Activated naive CD4-positive, alpha-beta T cell treated with anti-CD3 and anti-CD28 coated beads, Interleukin-2, amount 10 ng/mL, durations not matched to agents 7 days and 5 days (primary cell): ENCODE results near the gene ESR2.
"Not testable (repeated sequence)": the region's sequence is repeated elsewhere in the genome, so short reads cannot be mapped to it uniquely, and the experiment has no call there.

Experiments used
- CTCF ChIA-PET: fragments of 350-600 bp; sonication (Branson Sonifier 250); formaldehyde crosslinking; loops from one replicate; lab custom pipeline; 2021; ENCODE audit warnings: antibody characterized with exemption; lab: Charles Lee
- DNase-seq: peaks from one replicate; pipeline ENCODE4 v3.0.0-alpha.2; 2020
- H3K27ac Mint-ChIP-seq: one replicate; pipeline ENCODE4 v1.8.0; 2021; ENCODE audit warnings: mild to moderate bottlenecking, moderate library complexity, mixed read lengths
- H3K27me3 Mint-ChIP-seq: one replicate; pipeline ENCODE4 v1.8.0; 2021; ENCODE audit warnings: mild to moderate bottlenecking, mixed read lengths
- H3K36me3 Mint-ChIP-seq: one replicate; pipeline ENCODE4 v1.8.0; 2021; ENCODE audit warnings: mixed read lengths
- H3K4me1 Mint-ChIP-seq: one replicate; pipeline ENCODE4 v1.8.0; 2021; ENCODE audit warnings: mixed read lengths
- H3K4me3 Mint-ChIP-seq: one replicate; pipeline ENCODE4 v1.8.0; 2021; ENCODE audit warnings: mild to moderate bottlenecking, moderate library complexity, mixed read lengths
- H3K9me3 Mint-ChIP-seq: one replicate; pipeline ENCODE4 v1.8.0; 2021; ENCODE audit warnings: mixed read lengths

Gene ESR2

DNA sequence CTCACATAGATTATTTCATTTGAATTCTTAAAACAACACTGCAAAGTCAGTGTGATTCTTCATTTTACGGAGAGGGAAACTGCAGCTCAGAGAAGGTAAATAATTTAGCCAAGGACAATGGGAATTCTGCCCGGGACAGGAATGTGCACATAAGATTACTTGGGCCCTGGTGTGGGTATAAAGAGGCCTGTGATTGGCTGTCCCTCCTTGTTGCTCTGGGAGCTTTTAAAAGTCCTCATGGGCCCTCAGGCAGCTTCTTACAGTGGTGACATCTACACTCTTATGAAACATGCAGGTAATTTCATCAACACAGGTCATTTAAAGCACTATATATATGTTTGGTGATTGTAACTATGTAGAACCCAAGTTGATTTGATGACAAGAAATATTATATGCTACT is 100.3 kb downstream of the ESR2 start:
- CTCF ChIA-PET: no interaction called here
- Mint-ChIP-seq H3K27me3 (no peaks in the 10 kb centered on the region), H3K9me3 (no peaks in the 10 kb centered on the region), H3K4me3 (no peak overlapping the region), H3K27ac (peak overlapping the region; percentile 16), H3K4me1 (peaks cover 35% of the 10 kb centered on the region), H3K36me3 (peaks cover 72% of the 10 kb centered on the region)
- DNase-seq: no peak

DNA sequence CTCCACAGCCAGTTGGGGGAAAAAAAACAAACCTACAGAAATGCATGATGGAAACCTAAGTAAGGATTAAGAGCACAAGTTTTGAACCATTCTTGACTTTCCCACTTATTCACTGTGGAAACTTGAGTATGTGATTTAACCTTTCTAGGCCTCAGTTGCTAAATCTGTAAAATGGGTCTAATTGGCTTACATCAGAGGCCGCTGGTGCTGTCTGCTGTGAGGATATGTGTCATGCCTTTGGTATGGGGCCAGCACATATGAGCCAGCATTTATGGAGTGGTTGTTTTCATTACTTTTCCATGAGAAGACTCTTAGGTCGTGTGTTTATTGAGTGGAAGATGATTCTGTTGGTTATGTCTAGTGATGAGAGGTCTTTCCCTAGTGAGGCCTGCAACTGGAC is 102.4 kb downstream of the ESR2 start:
- no peak for DNase-seq
- CTCF ChIA-PET: no interaction called here
- no peak overlapping the region for H3K4me3 Mint-ChIP-seq
- no peaks in the 10 kb centered on the region for H3K9me3 Mint-ChIP-seq
- H3K4me1 Mint-ChIP-seq: peaks cover 31% of the 10 kb centered on the region
- no peak overlapping the region for H3K27ac Mint-ChIP-seq
- no peaks in the 10 kb centered on the region for H3K27me3 Mint-ChIP-seq
- peaks cover 71% of the 10 kb centered on the region for H3K36me3 Mint-ChIP-seq

DNA sequence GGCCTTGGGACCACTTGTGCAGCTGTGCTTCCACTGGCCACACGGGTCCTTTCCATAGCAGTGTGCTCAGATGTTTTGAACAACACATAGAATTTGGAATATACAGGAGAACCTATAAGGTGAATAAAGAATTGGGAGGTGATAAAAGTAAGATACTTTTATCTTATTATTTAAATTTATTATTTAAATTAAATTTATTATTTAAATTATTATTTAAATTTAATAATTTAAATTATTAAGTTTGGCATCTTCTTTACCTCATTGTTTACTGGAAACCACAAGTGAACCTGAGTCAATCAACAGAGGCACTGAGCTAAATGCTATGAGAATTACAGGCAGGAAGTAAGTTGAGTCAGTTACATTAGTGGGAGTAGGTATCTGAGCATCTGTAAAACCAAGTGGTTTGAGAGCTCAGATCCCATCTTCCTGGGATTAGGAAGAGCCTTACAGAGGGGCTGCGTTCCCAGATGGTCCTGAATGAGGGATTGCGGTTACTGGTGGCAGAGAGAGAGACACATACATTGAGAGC is 103.1 kb downstream of the ESR2 start:
- Mint-ChIP-seq H3K27me3 (no peaks in the 10 kb centered on the region), H3K36me3 (peaks cover 77% of the 10 kb centered on the region), H3K9me3 (no peaks in the 10 kb centered on the region), H3K27ac (peak overlapping the region; percentile 10), H3K4me3 (no peak overlapping the region), H3K4me1 (peaks cover 25% of the 10 kb centered on the region)
- CTCF ChIA-PET: no interaction called here
- DNase-seq: no peak

DNA sequence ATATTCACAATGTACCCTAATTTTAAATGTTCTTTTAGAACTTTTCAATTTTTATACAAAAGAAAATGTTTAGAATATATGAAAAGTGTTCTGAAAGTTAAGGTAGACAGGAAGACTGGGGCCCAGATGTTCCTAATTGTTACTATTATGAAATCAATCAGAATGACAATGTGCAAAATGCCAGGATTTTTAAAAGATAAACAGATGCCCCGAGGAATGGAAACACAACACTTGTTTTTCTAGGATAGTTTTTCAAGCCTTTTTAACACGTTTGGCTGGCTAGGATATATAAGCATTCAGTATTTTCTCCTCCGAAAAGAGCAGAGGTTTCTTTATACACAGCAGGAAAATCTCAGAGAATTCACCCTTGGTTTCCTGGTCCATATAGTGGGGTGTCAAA is 106.8 kb downstream of the ESR2 start:
- no peak for DNase-seq
- CTCF ChIA-PET: no interaction called here
- peaks cover 3% of the 10 kb centered on the region for H3K9me3 Mint-ChIP-seq
- no peak overlapping the region for H3K27ac Mint-ChIP-seq
- no peaks in the 10 kb centered on the region for H3K27me3 Mint-ChIP-seq
- H3K4me3 Mint-ChIP-seq: no peak overlapping the region
- H3K4me1 Mint-ChIP-seq: no peaks in the 10 kb centered on the region
- peaks cover 71% of the 10 kb centered on the region for H3K36me3 Mint-ChIP-seq

DNA sequence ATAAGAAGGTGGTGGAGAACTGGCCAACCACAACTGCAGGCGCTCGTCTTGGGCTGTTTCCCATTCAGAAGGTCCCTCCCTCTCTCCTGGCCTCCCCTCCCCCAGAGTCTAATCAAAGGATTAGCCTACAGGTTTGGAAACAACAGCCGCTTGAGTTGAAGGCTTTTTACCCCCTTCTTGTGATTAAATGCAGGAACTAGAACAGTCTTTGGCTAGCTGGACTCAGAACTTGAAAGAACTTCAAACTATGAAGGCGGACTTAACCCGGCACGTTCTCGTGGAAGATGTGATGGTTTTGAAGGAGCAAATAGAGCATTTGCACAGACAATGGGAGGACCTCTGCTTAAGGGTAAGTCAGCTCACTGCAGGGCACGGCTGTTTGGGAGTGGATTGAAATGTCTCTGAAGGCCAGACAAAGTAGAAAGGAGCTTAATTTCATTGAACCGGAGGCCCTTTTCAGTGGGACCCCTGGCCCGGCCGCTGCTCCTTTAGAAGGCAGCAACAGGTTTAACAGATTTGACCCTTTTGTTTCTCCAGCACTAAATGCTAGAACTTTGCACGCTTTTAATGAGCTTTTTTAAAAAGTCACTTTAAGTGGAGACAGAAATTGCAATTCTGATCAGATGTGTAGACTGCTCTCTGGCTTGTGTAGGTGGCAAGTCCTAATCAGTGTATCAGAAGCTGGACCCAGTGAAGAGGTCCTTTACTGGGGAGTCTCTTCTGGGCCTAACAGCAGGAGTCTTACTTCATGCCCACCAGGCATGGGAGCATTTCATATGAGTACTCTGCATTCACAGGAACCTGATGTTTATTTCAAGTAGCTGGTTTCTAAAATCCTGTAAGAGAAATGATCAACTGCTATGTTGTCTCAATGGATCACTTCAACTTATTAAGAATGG is 107.7 kb downstream of the ESR2 start:
- H3K9me3 Mint-ChIP-seq: peaks cover 3% of the 10 kb centered on the region
- no peaks in the 10 kb centered on the region for H3K27me3 Mint-ChIP-seq
- H3K36me3 Mint-ChIP-seq: peaks cover 67% of the 10 kb centered on the region
- H3K27ac Mint-ChIP-seq: no peak overlapping the region
- H3K4me3 Mint-ChIP-seq: no peak overlapping the region
- CTCF ChIA-PET: no interaction called here
- no peak for DNase-seq
- H3K4me1 Mint-ChIP-seq: no peaks in the 10 kb centered on the region

DNA sequence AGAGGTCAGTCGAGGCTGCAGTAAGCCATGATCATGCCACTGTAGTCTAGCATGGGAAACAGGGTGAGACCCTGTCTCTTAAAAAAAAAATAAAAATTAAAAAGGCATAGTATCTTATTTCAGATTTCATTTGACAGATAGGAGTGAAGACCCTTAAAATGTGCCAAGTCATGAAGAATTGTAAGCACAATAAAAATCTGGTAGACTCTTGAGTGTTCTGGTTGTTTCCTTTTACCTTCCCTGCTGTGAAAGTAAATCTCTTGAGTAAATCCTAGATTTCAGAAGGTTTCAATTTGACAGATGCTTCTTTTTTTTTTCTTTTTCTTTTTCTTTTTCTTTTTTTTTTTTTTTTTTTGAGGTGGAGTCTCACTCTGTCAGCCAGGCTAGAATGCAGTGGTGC is 109.0 kb downstream of the ESR2 start:
- Mint-ChIP-seq H3K4me1 (no peaks in the 10 kb centered on the region), H3K4me3 (no peak overlapping the region), H3K27ac (peak overlapping the region; percentile 19), H3K9me3 (peaks cover 3% of the 10 kb centered on the region), H3K36me3 (peaks cover 61% of the 10 kb centered on the region), H3K27me3 (no peaks in the 10 kb centered on the region)
- no peak for DNase-seq
- CTCF ChIA-PET: no interaction called here

DNA sequence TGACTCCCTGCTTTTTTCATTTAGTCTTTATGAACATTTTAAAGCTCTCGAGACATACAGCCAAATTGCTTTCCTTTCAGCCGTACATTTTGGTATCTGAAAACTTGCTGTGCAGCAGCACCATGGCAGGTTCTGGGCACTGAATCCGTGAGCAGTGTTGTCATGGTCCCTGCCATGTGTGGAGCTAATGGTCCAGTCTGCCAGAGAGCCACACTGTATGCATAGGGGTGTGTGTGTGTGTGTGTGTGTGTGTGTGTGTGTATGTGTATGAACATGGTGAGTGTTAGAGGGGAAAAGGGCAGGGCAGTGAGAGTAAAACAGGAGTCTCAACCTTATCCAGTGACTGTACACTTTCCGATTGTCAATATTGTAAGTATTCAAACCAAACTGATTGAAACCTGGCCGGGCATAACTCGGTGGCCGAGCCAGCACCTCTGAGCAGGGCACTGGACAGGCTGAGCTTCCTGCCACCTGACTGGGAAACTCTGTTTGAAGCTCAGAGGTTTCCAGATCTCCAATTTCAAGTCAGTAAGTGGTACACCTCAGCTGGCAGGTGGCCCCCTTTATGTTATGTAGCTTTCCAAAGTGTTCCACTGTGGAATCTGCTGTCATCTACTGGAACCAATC is 110.0 kb downstream of the ESR2 start:
- no peak for DNase-seq
- Mint-ChIP-seq H3K4me1 (no peaks in the 10 kb centered on the region), H3K27me3 (no peaks in the 10 kb centered on the region), H3K9me3 (peaks cover 3% of the 10 kb centered on the region), H3K36me3 (peaks cover 63% of the 10 kb centered on the region), H3K4me3 (no peak overlapping the region), H3K27ac (no peak overlapping the region)
- CTCF ChIA-PET: no interaction called here

DNA sequence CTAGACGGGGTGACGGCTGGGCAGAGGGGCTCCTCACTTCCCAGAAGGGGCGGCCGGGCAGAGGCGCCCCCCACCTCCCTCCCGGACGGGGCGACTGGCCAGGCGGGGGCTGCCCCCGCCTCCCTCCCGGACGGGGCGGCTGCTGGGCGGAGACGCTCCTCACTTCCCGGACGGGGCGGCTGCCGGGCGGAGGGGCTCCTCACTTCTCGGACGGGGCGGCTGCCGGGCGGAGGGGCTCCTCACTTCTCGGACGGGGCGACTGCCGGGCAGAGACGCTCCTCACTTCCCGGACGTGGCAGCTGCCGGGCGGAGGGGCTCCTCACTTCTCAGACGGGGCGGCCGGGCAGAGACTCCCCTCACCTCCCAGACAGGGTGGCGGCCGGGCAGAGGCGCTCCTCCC is 111.3 kb downstream of the ESR2 start:
- H3K4me1 Mint-ChIP-seq, DNase-seq, H3K4me3 Mint-ChIP-seq, CTCF ChIA-PET, H3K27ac Mint-ChIP-seq, H3K27me3 Mint-ChIP-seq, H3K9me3 Mint-ChIP-seq: not testable (repeated sequence)
- peaks cover 60% of the 10 kb centered on the region for H3K36me3 Mint-ChIP-seq

DNA sequence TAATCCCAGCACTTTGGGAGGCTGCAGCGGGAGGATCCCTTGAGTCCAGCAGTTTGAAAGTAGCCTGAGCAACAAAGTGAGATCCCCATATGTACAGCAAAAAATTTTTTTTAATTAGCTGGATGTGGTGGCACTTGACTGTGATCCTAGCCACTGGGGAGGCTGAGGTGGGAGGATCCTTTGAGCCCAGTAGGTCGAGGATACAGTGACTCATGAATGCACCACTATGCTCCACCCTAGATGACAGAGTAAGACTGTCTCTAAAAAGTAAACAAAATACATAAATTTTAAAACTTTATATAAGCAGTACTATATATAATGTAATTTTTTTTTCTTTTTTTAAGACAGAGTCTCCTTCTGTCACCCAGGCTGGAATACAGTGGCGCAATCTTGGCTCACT is 115.4 kb downstream of the ESR2 start:
- Mint-ChIP-seq H3K36me3 (peaks cover 56% of the 10 kb centered on the region), H3K9me3 (peaks cover 3% of the 10 kb centered on the region)
- CTCF ChIA-PET: no interaction called here

DNA sequence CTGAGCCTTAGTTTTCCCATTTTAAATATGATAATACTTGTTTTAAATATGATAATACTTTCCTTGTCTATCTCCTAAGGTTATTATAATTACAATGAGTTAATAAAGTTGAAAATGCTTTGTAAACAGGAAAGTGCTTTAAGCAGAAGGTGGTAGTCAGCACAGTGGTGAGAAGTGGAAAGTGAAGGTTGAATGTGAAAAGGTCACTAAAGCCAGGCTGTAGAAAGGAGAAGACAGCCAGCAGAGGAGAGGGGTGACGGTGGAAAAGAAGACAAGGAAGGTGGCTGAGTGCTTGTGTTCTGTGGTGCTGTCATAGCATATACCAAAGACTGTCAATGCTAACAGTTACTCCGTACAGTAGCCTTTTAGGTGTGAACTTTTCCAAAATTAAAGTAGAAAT is 117.8 kb downstream of the ESR2 start:
- H3K27ac Mint-ChIP-seq: no peak overlapping the region
- no peaks in the 10 kb centered on the region for H3K9me3 Mint-ChIP-seq
- CTCF ChIA-PET: no interaction called here
- no peaks in the 10 kb centered on the region for H3K4me1 Mint-ChIP-seq
- no peaks in the 10 kb centered on the region for H3K27me3 Mint-ChIP-seq
- no peak for DNase-seq
- H3K4me3 Mint-ChIP-seq: no peak overlapping the region
- peaks cover 60% of the 10 kb centered on the region for H3K36me3 Mint-ChIP-seq

More for the DNA sequence above, 115.4 kb downstream of the ESR2 start:
- Mint-ChIP-seq H3K27me3 (no peaks in the 10 kb centered on the region), H3K4me3 (no peak overlapping the region), H3K4me1 (no peaks in the 10 kb centered on the region), H3K27ac (no peak overlapping the region)
- DNase-seq: no peak

DNA sequence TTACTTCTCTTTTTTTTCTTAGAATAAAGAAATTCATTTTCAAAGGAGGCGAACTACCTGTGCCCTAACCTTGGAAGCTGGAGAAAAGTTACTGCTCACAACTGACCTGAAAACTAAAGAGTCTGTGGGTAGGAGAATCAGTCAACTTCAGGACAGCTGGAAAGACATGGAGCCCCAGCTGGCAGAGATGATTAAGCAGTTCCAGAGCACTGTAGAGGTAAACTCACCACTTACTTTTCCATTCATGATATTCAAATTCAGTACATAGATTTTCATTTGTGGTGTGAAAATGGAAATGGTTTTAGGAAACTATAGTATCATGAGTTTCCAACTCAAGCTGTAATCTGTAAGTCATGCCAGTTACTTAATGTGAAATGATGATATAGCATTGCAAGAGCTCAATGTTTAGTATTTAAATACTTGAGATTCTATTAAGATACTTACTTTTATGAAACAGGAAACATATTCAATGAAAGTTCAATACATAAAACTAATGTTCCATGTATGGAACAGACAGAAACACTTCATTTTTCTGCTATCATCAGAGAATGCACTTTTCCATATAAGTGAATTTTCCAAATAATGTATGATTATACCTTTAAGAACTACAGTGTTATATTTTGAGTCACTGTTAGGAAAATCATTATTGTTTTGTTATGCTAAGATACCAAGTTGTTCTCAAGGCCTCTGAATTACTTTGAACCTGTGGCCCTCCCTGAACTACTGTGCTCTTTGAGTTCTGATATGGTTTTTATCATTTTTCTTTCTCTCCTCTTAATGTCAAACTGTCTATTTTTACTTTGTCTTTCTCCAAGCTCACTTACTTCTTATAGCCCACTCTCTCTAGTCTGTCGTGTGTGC is 119.0 kb downstream of the ESR2 start:
- H3K4me1 Mint-ChIP-seq: no peaks in the 10 kb centered on the region
- DNase-seq: no peak
- no peaks in the 10 kb centered on the region for H3K9me3 Mint-ChIP-seq
- CTCF ChIA-PET: interaction anchor here (1.0 kb wide), 1 partner anchor 130 kb away, joined by 3 read pairs; no protein-coding TSS in a partner anchor
- H3K4me3 Mint-ChIP-seq: no peak overlapping the region
- peaks cover 60% of the 10 kb centered on the region for H3K36me3 Mint-ChIP-seq
- no peaks in the 10 kb centered on the region for H3K27me3 Mint-ChIP-seq
- no peak overlapping the region for H3K27ac Mint-ChIP-seq

DNA sequence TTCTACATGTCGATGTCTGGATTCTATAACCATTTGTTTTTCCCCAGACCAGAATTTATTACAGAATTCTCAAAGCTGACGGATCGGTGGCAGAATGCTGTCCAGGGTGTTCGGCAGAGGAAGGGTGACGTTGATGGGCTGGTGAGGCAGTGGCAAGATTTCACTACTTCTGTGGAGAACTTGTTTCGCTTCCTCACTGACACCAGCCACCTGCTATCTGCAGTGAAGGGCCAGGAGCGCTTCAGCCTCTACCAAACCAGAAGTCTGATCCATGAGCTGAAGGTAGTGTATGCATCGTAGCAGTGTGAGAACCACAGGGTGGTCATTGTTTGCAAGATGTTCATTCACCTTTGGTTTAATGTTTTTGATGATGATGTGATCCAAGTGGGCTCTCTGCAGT is 124.0 kb downstream of the ESR2 start:
- no peak overlapping the region for H3K27ac Mint-ChIP-seq
- no peaks in the 10 kb centered on the region for H3K27me3 Mint-ChIP-seq
- no peak overlapping the region for H3K4me3 Mint-ChIP-seq
- peaks cover 57% of the 10 kb centered on the region for H3K36me3 Mint-ChIP-seq
- no peak for DNase-seq
- CTCF ChIA-PET: no interaction called here
- H3K9me3 Mint-ChIP-seq: no peaks in the 10 kb centered on the region
- H3K4me1 Mint-ChIP-seq: no peaks in the 10 kb centered on the region

DNA sequence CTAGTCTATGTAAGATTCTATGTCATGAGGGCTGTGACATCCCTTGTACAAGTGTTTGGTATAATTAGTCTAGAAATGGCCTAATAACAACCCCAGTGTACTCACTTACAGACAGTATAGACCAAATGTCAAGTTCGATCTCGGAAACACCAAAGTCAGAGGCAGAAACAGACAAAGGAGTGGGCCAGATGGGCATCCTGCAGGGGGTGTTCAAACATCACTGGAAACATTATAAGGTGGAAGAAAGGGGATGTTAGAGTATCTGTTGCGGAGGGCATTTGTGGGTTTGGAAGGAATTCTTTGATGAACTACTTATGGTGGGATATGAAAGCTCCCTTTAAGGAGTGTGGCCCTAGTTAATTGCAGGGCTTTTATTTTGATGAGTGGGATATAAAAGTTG is 134.6 kb downstream of the ESR2 start:
- Mint-ChIP-seq H3K4me1 (no peaks in the 10 kb centered on the region), H3K36me3 (peaks cover 62% of the 10 kb centered on the region), H3K9me3 (no peaks in the 10 kb centered on the region), H3K27ac (no peak overlapping the region), H3K27me3 (no peaks in the 10 kb centered on the region), H3K4me3 (no peak overlapping the region)
- DNase-seq: no peak
- CTCF ChIA-PET: no interaction called here

DNA sequence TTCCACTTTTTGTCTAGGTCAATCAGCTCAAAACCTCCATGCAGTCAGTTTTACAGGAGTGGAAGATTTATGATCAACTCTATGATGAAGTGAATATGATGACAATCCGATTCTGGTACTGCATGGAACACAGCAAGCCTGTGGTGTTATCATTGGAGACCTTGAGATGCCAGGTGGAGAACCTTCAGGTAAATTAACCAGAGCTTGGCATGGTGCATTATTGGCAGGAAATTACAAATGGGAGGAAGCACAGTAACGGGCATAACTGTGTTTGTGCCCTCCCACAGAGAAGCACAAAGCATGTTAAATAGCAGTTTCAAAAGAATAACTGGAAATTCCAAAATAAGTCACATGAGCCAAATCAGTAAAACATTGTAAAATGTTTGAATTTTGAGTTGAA is 135.6 kb downstream of the ESR2 start:
- H3K27me3 Mint-ChIP-seq: no peaks in the 10 kb centered on the region
- no peak overlapping the region for H3K27ac Mint-ChIP-seq
- no peaks in the 10 kb centered on the region for H3K9me3 Mint-ChIP-seq
- H3K36me3 Mint-ChIP-seq: peaks cover 66% of the 10 kb centered on the region
- no peak overlapping the region for H3K4me3 Mint-ChIP-seq
- no peak for DNase-seq
- CTCF ChIA-PET: no interaction called here
- H3K4me1 Mint-ChIP-seq: no peaks in the 10 kb centered on the region
